K562 (cell line): ENCODE measurements around the gene MYO1F. TPM values are rescaled to one million over a fixed set of nuclear protein-coding genes. Genes with fewer than 3 reads are reported as not detected.

Experiments
- AFF1 ChIP-seq, 2 experiments: fragments of 450-650 bp; IDR thresholded peaks; 2 replicates each; pipeline ENCODE4 v1.6.1; 2018; ENCODE audit warnings: mild to moderate bottlenecking in 2 of 2, low read depth in 1 of 2; ENCODE audit not compliant: partially characterized antibody in 2 of 2
- ASH1L ChIP-seq: fragments of 450-650 bp; IDR thresholded peaks from 2 replicates; pipeline ENCODE4 v1.6.1; 2018; ENCODE audit warnings: borderline replicate concordance, mild to moderate bottlenecking, low read depth; ENCODE audit not compliant: partially characterized antibody
- CCNT2 ChIP-seq: IDR thresholded peaks from 2 replicates; pipeline ENCODE4 v1.6.1; 2011; ENCODE audit warnings: borderline replicate concordance, low read depth, mild to moderate bottlenecking, moderate library complexity, mixed read lengths, low read length; ENCODE audit not compliant: insufficient read length; ENCODE audit errors: extremely low read depth
- DDX20 ChIP-seq: fragments of 450-650 bp; IDR thresholded peaks from 2 replicates; pipeline ENCODE4 v1.6.1; 2016; ENCODE audit warnings: missing genetic modification characterization, low read depth, mild to moderate bottlenecking, missing compliant biosample characterization, moderate library complexity
- ETV1 ChIP-seq: fragments of 450-650 bp; conservative IDR thresholded peaks from 2 replicates; pipeline ENCODE4 v1.6.1; 2016; ENCODE audit warnings: missing genetic modification characterization, control low read depth, low read depth, missing compliant biosample characterization
- HBP1 ChIP-seq: fragments of 450-650 bp; formaldehyde crosslinking; IDR thresholded peaks from 2 replicates; pipeline ENCODE4 v1.4.0; 2022; ENCODE audit warnings: missing genetic modification characterization
- LCOR ChIP-seq: sonication (generic); formaldehyde crosslinking; IDR thresholded peaks from 2 replicates; pipeline ENCODE4 v1.8.0; 2022; ENCODE audit warnings: mild to moderate bottlenecking, missing genetic modification reagents
- MAZ ChIP-seq, 2 experiments: fragments of 450-650 bp in 1 of 2; sonication (generic) in 1 of 2; formaldehyde crosslinking; IDR thresholded peaks in 1 of 2; conservative IDR thresholded peaks in 1 of 2; 2 replicates each; pipeline versions ENCODE4 v1.4.0 to v1.5.0; 2020; ENCODE audit warnings: mild to moderate bottlenecking in 1 of 2, missing genetic modification reagents in 1 of 2
- MEIS2 ChIP-seq: fragments of 450-650 bp; IDR thresholded peaks from 2 replicates; pipeline ENCODE4 v1.6.1; 2014; ENCODE audit warnings: mild to moderate bottlenecking; ENCODE audit not compliant: partially characterized antibody
- MYBL2 ChIP-seq, 2 experiments: fragments of 450-650 bp in 1 of 2; sonication (generic) in 1 of 2; formaldehyde crosslinking in 1 of 2; IDR thresholded peaks; 2 replicates each; pipeline versions ENCODE4 v1.6.1 to v1.8.1; 2017 to 2022; ENCODE audit warnings: borderline replicate concordance in 1 of 2, inconsistent platforms in 1 of 2, low read depth in 1 of 2, mild to moderate bottlenecking in 1 of 2, missing genetic modification reagents in 1 of 2, moderate library complexity in 1 of 2
- NRF1 ChIP-seq, 2 experiments: fragments of 450-650 bp; IDR thresholded peaks in 1 of 2; conservative IDR thresholded peaks in 1 of 2; 2 replicates each; pipeline ENCODE4 v1.6.1; 2014; ENCODE audit warnings: mild to moderate bottlenecking in 2 of 2
- RB1 ChIP-seq: fragments of 450-650 bp; IDR thresholded peaks from 2 replicates; pipeline ENCODE4 v1.6.1; 2017; ENCODE audit warnings: low read depth, mild to moderate bottlenecking
- TARDBP ChIP-seq: fragments of 450-650 bp; IDR thresholded peaks from 2 replicates; pipeline ENCODE4 v1.6.1; 2016
- TCF7 ChIP-seq: sonication (generic); IDR thresholded peaks from 2 replicates; pipeline ENCODE4 v1.6.1; 2016; ENCODE audit warnings: antibody characterized with exemption, borderline replicate concordance
- XRCC3 ChIP-seq: fragments of 450-650 bp; IDR thresholded peaks from 2 replicates; pipeline ENCODE4 v1.6.1; 2017; ENCODE audit warnings: mild to moderate bottlenecking, moderate library complexity
- ZNF639 ChIP-seq, 2 experiments: fragments of 200-800 bp in 1 of 2; sonication (Bioruptor generic) in 1 of 2; sonication (generic) in 1 of 2; formaldehyde crosslinking in 1 of 2; IDR thresholded peaks in 1 of 2; conservative IDR thresholded peaks in 1 of 2; 2 replicates each; pipeline versions ENCODE4 v1.5.0 to v1.6.1; 2016 to 2020; ENCODE audit warnings: missing compliant biosample characterization in 1 of 2, missing genetic modification characterization in 1 of 2, missing genetic modification reagents in 1 of 2
- polyA plus RNA-seq, 8 experiments: library from polyadenylated mRNA; depleted of rRNA in 4 of 8; stranded (reverse) in 5 of 8; unstranded in 3 of 8; fragments of >200 nt; fragmentation: Nextera tagmentation in 2 of 8; fragmentation: Illumina TruSeq in 1 of 8; extraction: Ambion mirVana in 2 of 8; extraction: Trizol in 1 of 8; gene quantifications; 2 replicates each; pipeline versions ENCODE4 v1.2.1 to v1.2.3, GENCODE V29; 2011 to 2014; ENCODE audit warnings: inconsistent platforms in 1 of 8, missing spikeins in 1 of 8
- total RNA-seq, 7 experiments: library from RNA; depleted of rRNA in 6 of 7; stranded (reverse); fragments of >200 nt in 6 of 7; fragmentation: Illumina TruSeq in 2 of 7; extraction: Trizol in 2 of 7; gene quantifications; 2 replicates each; pipeline versions ENCODE4 v1.2.1 to v1.2.3, GENCODE V29; 2011 to 2021; ENCODE audit warnings: low replicate concordance in 1 of 7

The MYO1F gene
- total and polyA plus RNA-seq, 9 of the 15 experiments (the other 6 are each of a cell fraction or from before 2014, with no cell fraction given): 0.78 to 9.4 (median 4.3) TPM

- no peak for TF ChIP-seq MYBL2 (IDR thresholded peaks at IDR 0.05; ENCODE audit: low read depth)
- TF ChIP-seq MYBL2 (CRISPR knock-in tag; IDR thresholded peaks at IDR 0.05; ENCODE audit: borderline replicate concordance): no peak
- TF ChIP-seq NRF1 (conservative IDR thresholded peaks at IDR 0.05 in 1 of 2, IDR thresholded peaks at IDR 0.05 in 1 of 2): peak; percentile 91 to 92
- TF ChIP-seq AFF1 (IDR thresholded peaks at IDR 0.05; ENCODE audit: low read depth in 1 of 2, partially characterized antibody in 2 of 2): peak in 1 of 2 experiments; percentile 70
- 0 out of 2 replicates have a peak, but pooled peaks have one; percentile 11 for TF ChIP-seq TARDBP
- TF ChIP-seq MAZ (CRISPR knock-in tag; conservative IDR thresholded peaks at IDR 0.05 in 1 of 2, IDR thresholded peaks at IDR 0.05 in 1 of 2): peak in 1 of 2 experiments; percentile 86; a peak in 3 of 4 replicates
- TF ChIP-seq DDX20: no peak
- TF ChIP-seq ZNF639 (CRISPR knock-in tag; conservative IDR thresholded peaks at IDR 0.05 in 1 of 2, IDR thresholded peaks at IDR 0.05 in 1 of 2): peak in 1 of 2 experiments; percentile 71; a peak in 2 of 4 replicates
- peak; percentile 80 for TF ChIP-seq CCNT2
- 0 out of 2 replicates have a peak, but pooled peaks have one; percentile 43 for TF ChIP-seq LCOR (CRISPR knock-in tag)
- TF ChIP-seq RB1: peak; percentile 94
- peak; percentile 24 for TF ChIP-seq ASH1L
- TF ChIP-seq MEIS2: peak; percentile 57
- TF ChIP-seq TCF7: no peak
- no peak for TF ChIP-seq HBP1
- no peak for TF ChIP-seq XRCC3
- TF ChIP-seq ETV1: peak; percentile 81
These were observed 63.3 kb downstream of the MYO1F start, which contains the start of gene ZNF414 (continued) for GRCh38 chr19:8513687-8514504.
